Left lung (tissue), 10 donors: ENCODE results near the gene PLA2G5. TPM values are rescaled to one million over a fixed set of nuclear protein-coding genes. Genes with fewer than 3 reads are reported as not detected.

Source experiments
- ATAC-seq: fragments of 200-7000 bp; cut with Tn5 transposase; one replicate; pipeline ENCODE4 v1.9.1; 2020; ENCODE audit warnings: moderate library complexity
- DNase-seq, 4 donors: peaks; one replicate each; pipeline ENCODE4 v3.0.0-alpha.2; 2013 to 2020
- H3K27ac ChIP-seq, 2 donors: fragments of 200-600 bp; sonication (generic) in 1 of 2; one replicate each; pipeline versions ENCODE4 v1.5.0 to v1.8.0; 2020 to 2021
- H3K27me3 ChIP-seq, 2 donors: fragments of 200-600 bp; sonication (generic) in 1 of 2; one replicate each; pipeline versions ENCODE4 v1.5.0 to v1.8.0; 2020 to 2021
- H3K36me3 ChIP-seq, 2 donors: fragments of 200-600 bp; sonication (generic) in 1 of 2; one replicate each; pipeline versions ENCODE4 v1.5.0 to v1.8.0; 2020 to 2021
- H3K4me1 ChIP-seq, 2 donors: fragments of 200-600 bp; one replicate each; pipeline ENCODE4 v1.8.0; 2021
- H3K4me3 ChIP-seq, 2 donors: fragments of 200-600 bp; sonication (generic) in 1 of 2; one replicate each; pipeline versions ENCODE4 v1.5.0 to v1.8.0; 2020 to 2021; ENCODE audit warnings: mild to moderate bottlenecking in 1 of 2
- H3K9me3 ChIP-seq, 2 donors: fragments of 200-600 bp; sonication (generic) in 1 of 2; one replicate each; pipeline versions ENCODE4 v1.5.0 to v1.8.0; 2020 to 2021
- intact Hi-C, 2 donors: fragments of 100-400 bp; cut with DNase I; formaldehyde crosslinking; loops; one replicate each; pipeline versions ENCODE4 v1.11.2 to v1.14.2; 2022
- polyA plus RNA-seq, 6 donors: library from polyadenylated mRNA; unstranded; fragments of 120-200 nt; gene quantifications; one replicate each; pipeline ENCODE4 v1.2.1, GENCODE V29; 2013; ENCODE audit not compliant: insufficient read length in 6 of 6
- total RNA-seq, 2 donors: library from RNA; stranded (reverse); fragmentation: NEBNext Ultra II Directional; extraction: Animal tissue kit (Norgen Biotek cat#: 25700); gene quantifications; one replicate each; pipeline ENCODE4 v1.2.1, GENCODE V29; 2021
- TF ChIP-seq, protein P1 (sequence below), 2 donors: fragments of 200-600 bp; sonication (generic) in 1 of 2; IDR thresholded peaks; one replicate each; pipeline versions ENCODE4 v1.5.0 to v1.8.0; 2021; ENCODE audit warnings: antibody characterized with exemption in 2 of 2
- donor health status: DM: no; HTN: yes; CAD: no.
- donor health status: DM: no; HTN: no; CAD: no.

Gene PLA2G5
- total and polyA plus RNA-seq, 8 donors: 0.41 to 5.5 (median 0.92) TPM

DNA sequence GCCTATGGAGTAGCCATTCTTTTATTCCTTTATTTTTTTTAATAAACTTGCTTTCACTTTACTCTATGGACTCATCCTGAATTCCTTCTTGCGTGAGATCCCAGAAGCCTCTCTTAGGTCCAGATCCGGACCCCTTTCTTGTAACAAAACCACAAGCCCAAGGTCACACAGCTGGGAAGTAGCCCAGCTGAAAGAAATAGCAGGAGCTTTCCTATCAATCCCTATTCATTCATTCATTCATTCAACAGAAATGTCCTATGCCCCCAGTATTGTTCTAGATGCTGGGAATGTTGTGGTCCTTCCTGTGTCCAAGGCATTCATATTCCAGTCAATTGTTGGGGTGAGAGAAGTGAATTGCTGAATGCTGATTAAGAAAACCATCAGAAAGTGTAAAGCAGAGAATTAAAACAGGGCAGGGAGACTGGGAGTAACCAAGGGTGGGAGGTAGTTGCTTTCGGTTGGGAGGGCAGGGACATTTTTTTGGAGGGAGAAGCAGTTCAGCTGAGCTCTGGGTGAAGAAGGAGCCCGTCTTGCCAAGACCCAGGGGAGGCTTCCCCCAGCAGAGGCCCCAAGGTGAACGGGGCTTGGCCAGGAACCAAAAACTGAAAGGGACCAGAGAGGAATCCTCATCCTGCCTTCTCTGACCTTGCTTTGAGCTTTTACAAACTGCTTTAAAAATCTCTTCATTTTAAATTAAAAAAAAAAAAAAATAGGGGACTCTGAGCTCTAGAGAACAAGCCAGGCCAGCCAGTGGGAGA lies 38.6 kb downstream of the PLA2G5 start:
- intact Hi-C loops: no loop called here
- H3K27ac ChIP-seq: no peak overlapping the region
- DNase-seq: no peak

DNA sequence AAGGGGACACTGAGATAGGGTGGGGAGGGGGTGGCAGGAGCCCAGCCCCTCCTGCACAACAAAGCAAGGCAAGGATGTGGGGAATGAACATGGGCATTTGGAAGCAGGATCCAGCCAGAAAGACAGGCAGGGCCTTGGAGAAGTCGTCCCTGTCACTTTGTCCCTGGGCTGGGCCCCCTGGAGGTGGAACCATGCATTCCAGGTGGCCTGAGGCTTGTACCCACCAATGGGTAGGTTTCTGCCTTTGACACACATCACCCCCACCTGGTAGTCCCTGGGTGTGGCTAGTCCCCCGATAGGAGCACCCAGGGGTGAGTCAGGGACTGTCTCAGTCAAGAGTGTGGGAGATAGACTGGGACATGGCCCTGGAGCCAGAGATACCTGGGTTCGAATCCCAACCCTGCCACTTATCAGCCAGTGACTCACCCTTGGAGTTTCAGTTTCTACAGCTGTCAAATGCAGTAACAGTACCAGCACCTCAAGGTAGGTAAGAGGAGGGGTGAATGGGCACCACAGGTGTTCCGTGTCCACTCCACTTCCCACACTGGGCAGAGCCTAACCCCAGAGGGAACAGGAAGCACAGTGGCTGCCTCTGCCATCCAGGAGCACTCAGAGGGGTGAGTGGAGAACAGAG lies 39.3 kb downstream of the PLA2G5 start:
- TF ChIP-seq, protein P1, sequence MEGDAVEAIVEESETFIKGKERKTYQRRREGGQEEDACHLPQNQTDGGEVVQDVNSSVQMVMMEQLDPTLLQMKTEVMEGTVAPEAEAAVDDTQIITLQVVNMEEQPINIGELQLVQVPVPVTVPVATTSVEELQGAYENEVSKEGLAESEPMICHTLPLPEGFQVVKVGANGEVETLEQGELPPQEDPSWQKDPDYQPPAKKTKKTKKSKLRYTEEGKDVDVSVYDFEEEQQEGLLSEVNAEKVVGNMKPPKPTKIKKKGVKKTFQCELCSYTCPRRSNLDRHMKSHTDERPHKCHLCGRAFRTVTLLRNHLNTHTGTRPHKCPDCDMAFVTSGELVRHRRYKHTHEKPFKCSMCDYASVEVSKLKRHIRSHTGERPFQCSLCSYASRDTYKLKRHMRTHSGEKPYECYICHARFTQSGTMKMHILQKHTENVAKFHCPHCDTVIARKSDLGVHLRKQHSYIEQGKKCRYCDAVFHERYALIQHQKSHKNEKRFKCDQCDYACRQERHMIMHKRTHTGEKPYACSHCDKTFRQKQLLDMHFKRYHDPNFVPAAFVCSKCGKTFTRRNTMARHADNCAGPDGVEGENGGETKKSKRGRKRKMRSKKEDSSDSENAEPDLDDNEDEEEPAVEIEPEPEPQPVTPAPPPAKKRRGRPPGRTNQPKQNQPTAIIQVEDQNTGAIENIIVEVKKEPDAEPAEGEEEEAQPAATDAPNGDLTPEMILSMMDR (IDR thresholded peaks at IDR 0.05): no peak
- H3K27ac ChIP-seq: no peak overlapping the region
- H3K36me3 ChIP-seq: no peaks in the 10 kb centered on the region
- DNase-seq (no peak), ATAC-seq (peak; percentile 83)
- intact Hi-C loops: no loop called here
- no peaks in the 10 kb centered on the region for H3K4me1 ChIP-seq
- no peaks in the 10 kb centered on the region for H3K27me3 ChIP-seq
- no peaks in the 10 kb centered on the region for H3K9me3 ChIP-seq
- H3K4me3 ChIP-seq: no peak overlapping the region

More for the DNA sequence above, 38.6 kb downstream of the PLA2G5 start:
- Histone ChIP-seq H3K36me3 (no peaks in the 10 kb centered on the region), H3K9me3 (no peaks in the 10 kb centered on the region), H3K27me3 (no peaks in the 10 kb centered on the region), H3K4me1 (no peaks in the 10 kb centered on the region), H3K4me3 (no peak overlapping the region)
- TF ChIP-seq, protein P1 (IDR thresholded peaks at IDR 0.05): no peak
- ATAC-seq: no peak

DNA sequence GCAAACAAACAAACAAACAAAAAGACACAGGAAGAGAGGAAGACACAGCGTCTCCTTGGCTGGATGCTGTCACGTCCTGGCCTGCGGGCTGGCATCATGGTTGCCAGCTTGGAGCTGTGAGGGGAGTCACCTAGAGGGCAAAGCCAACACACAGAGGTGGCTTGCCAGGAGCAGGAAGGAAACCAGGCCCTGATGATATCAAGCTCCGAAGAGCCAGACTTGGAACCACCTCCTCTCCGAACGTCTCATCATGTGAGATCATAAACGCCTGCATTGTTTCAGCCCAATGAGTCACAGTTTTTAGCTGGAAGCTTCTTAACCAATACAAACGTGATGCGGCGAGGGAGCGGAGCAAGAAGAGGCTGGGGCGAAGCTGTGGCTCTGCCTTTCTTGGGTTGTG lies 40.7 kb downstream of the PLA2G5 start:
- no peak for DNase-seq
- no peaks in the 10 kb centered on the region for H3K27me3 ChIP-seq
- TF ChIP-seq, protein P1 (IDR thresholded peaks at IDR 0.05): no peak
- no peak for ATAC-seq
- H3K9me3 ChIP-seq: no peaks in the 10 kb centered on the region
- intact Hi-C loops: no loop called here
- no peak overlapping the region for H3K4me3 ChIP-seq
- no peaks in the 10 kb centered on the region for H3K4me1 ChIP-seq
- no peaks in the 10 kb centered on the region for H3K36me3 ChIP-seq
- no peak overlapping the region for H3K27ac ChIP-seq

DNA sequence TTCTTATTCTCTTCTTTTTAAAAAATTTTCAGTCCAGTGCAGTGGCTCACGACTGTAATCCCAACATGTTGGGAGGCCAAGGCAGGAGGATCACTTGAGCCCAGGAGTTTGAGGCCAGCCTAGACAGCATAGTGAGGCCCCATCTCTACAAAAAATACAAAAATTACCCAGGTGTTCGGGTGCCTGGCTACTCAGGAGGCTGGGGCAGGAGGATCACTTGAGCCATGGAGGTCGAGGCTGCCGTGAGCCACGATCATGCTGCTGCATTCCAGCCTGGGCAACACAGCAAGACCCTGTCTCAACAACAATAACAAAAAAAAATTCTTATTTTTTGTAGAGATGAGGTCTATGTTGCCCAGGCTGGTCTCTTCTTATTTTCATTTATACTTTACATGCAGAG lies 41.5 kb downstream of the PLA2G5 start:
- no peaks in the 10 kb centered on the region for H3K36me3 ChIP-seq
- intact Hi-C loops: no loop called here
- ATAC-seq: no peak

More for the DNA sequence above, 41.5 kb downstream of the PLA2G5 start:
- H3K9me3 ChIP-seq: no peaks in the 10 kb centered on the region
- no peaks in the 10 kb centered on the region for H3K27me3 ChIP-seq
- TF ChIP-seq, protein P1 (IDR thresholded peaks at IDR 0.05): no peak
- H3K4me1 ChIP-seq: no peaks in the 10 kb centered on the region
- no peak overlapping the region for H3K4me3 ChIP-seq
- DNase-seq: no peak
- no peak overlapping the region for H3K27ac ChIP-seq
